K562 (cell line): ENCODE measurements around the gene PKDREJ. TPM values are rescaled to one million over a fixed set of nuclear protein-coding genes. Genes with fewer than 3 reads are reported as not detected.

Experiments used
- ATAC-seq: fragments of 200-7000 bp; cut with Tn5 transposase; 3 replicates; pipeline ENCODE4 v1.9.1; 2020; ENCODE audit warnings: moderate library complexity
- BruUV-seq: library from RNA; stranded (reverse); fragments of 400-500 nt; replicated peaks from 2 replicates; lab custom pipeline; 2021; lab: Mats Ljungman, UMichigan
- CTCF ChIA-PET: fragments of 300-600 bp; formaldehyde crosslinking; extraction: SDS; loops from one replicate; lab custom pipeline; 2021; ENCODE audit warnings: low intra/inter-chr PET ratio; lab: Yijun Ruan, JAX
- POLR2A ChIA-PET: fragments of 300-600, 350-650 bp; sonication (Branson Sonifier 250); formaldehyde crosslinking; extraction: SDS; loops from one replicate; lab custom pipeline; 2021; ENCODE audit warnings: antibody characterized with exemption, inconsistent platforms; lab: Yijun Ruan, JAX
- DNase-seq, 4 experiments: peaks; one replicate each; pipeline versions ENCODE4 v3.0.0 to v3.0.0-alpha.2; 2011 to 2018; ENCODE audit warnings: low spot score in 3 of 4, mixed read lengths in 3 of 4; ENCODE audit errors: extremely low read depth in 1 of 4
- FAIRE-seq: peaks from 2 replicates; lab custom pipeline; 2011; peaks lifted over from hg19 to GRCh38; lab: Jason Lieb, UNC
- H2AFZ ChIP-seq: 2 replicates; pipeline ENCODE4 v1.6.0; 2011; ENCODE audit warnings: low read depth, low read length, control low read depth, inconsistent platforms
- H3K27ac ChIP-seq: fragments of 200-600 bp; 3 replicates; pipeline ENCODE4 v1.8.0; 2011; ENCODE audit warnings: low read depth, mild to moderate bottlenecking, control low read depth, inconsistent platforms, low read length, moderate library complexity, mixed read lengths; ENCODE audit errors: extremely low read depth
- H3K27me3 ChIP-seq, 2 experiments: fragments of 300-600 bp in 1 of 2; 2 replicates in 1 of 2; 3 replicates in 1 of 2; pipeline versions ENCODE4 v1.6.0 to v1.8.0; 2011; ENCODE audit warnings: inconsistent platforms in 2 of 2, low read length in 2 of 2, mild to moderate bottlenecking in 1 of 2, mixed read lengths in 1 of 2, moderate library complexity in 1 of 2; ENCODE audit not compliant: control insufficient read depth in 2 of 2, insufficient read depth in 2 of 2
- H3K36me3 ChIP-seq: fragments of 300-600 bp; 3 replicates; pipeline ENCODE4 v1.8.0; 2011; ENCODE audit warnings: mild to moderate bottlenecking, low read length, inconsistent platforms; ENCODE audit not compliant: control insufficient read depth, insufficient read depth
- H3K4me1 ChIP-seq, 2 experiments: fragments of 200-600 bp in 1 of 2; replicated peaks in 1 of 2; 2 replicates in 1 of 2; 3 replicates in 1 of 2; pipeline versions ENCODE4 v1.5.1 to v1.8.0; 2011; ENCODE audit warnings: inconsistent platforms in 2 of 2, low read length in 2 of 2, mild to moderate bottlenecking in 1 of 2, mixed read lengths in 1 of 2, moderate library complexity in 1 of 2; ENCODE audit not compliant: control insufficient read depth in 2 of 2, insufficient read depth in 2 of 2
- H3K4me2 ChIP-seq: 2 replicates; pipeline ENCODE4 v1.6.1; 2011; ENCODE audit warnings: low read length, control low read depth, inconsistent platforms, mixed read lengths; ENCODE audit not compliant: insufficient read depth
- H3K4me3 ChIP-seq: fragments of 200-600 bp; sonication (generic), shearing (Covaris generic); 2 replicates; pipeline ENCODE4 v1.5.1; 2016; ENCODE audit warnings: control low read depth, inconsistent platforms
- H3K79me2 ChIP-seq: fragments of 200-600 bp; 3 replicates; pipeline ENCODE4 v1.8.0; 2011; ENCODE audit warnings: low read length, inconsistent platforms; ENCODE audit not compliant: control insufficient read depth, insufficient read depth
- H3K9ac ChIP-seq, 2 experiments: 2 replicates each; pipeline versions ENCODE4 v1.6.0 to v1.6.1; 2011; ENCODE audit warnings: low read depth in 2 of 2, low read length in 2 of 2, control low read depth in 1 of 2, inconsistent platforms in 1 of 2, mild to moderate bottlenecking in 1 of 2, mixed read lengths in 1 of 2; ENCODE audit not compliant: insufficient read depth in 1 of 2
- H3K9me1 ChIP-seq: one replicate; pipeline ENCODE4 v1.6.0; 2011; ENCODE audit warnings: inconsistent platforms, mild to moderate bottlenecking, low read length, moderate library complexity; ENCODE audit not compliant: control insufficient read depth, insufficient read depth
- H3K9me3 ChIP-seq: replicated peaks from 2 replicates; pipeline ENCODE4 v1.5.1; 2011; ENCODE audit warnings: low read depth, low read length, inconsistent platforms; ENCODE audit not compliant: control insufficient read depth, insufficient read depth
- H4K20me1 ChIP-seq: replicated peaks from 2 replicates; pipeline ENCODE4 v1.6.1; 2011; ENCODE audit warnings: low read length, inconsistent platforms, mixed read lengths; ENCODE audit not compliant: control insufficient read depth, insufficient read depth
- DNMT1 ChIP-seq: fragments of 450-650 bp; IDR thresholded peaks from 2 replicates; pipeline ENCODE4 v1.6.1; 2016; ENCODE audit warnings: antibody characterized with exemption, mild to moderate bottlenecking
- SRSF7 ChIP-seq: fragments of 200-400 bp; formaldehyde crosslinking; optimal IDR thresholded peaks from 2 replicates; pipeline ENCODE3; 2017; ENCODE audit warnings: mild to moderate bottlenecking, low read depth, low read length
- TRIM28 ChIP-seq: fragments of 450-650 bp; IDR thresholded peaks from 2 replicates; pipeline ENCODE4 v1.6.1; 2017
- ZBTB8A ChIP-seq: fragments of 450-650 bp; IDR thresholded peaks from 2 replicates; pipeline ENCODE4 v1.6.1; 2018; ENCODE audit warnings: mild to moderate bottlenecking, moderate library complexity; ENCODE audit not compliant: partially characterized antibody
- ZFP36 ChIP-seq: fragments of 150-350 bp; IDR thresholded peaks from 2 replicates; pipeline ENCODE4 v1.6.1; 2018; ENCODE audit warnings: low read length, low read depth; ENCODE audit not compliant: partially characterized antibody
- ZNF589 ChIP-seq: fragments of 200-800 bp; sonication (Bioruptor generic); IDR thresholded peaks from 2 replicates; pipeline ENCODE4 v1.6.1; 2016; ENCODE audit warnings: low read depth, missing genetic modification characterization, missing compliant biosample characterization
- WGBS: fragments of 100-300 bp; shearing (Covaris generic); methylation state at CpG from one replicate; pipeline ENCODE4 v1.1.6; 2016; ENCODE audit warnings: low coverage, mixed read lengths; ENCODE audit not compliant: insufficient coverage; ENCODE audit errors: missing lambda C conversion rate; 5-methylcytosine and 5-hydroxymethylcytosine counted together
- in situ Hi-C: fragments of 300-500 bp; cut with MboI; formaldehyde crosslinking; loops from 4 replicates; pipeline ENCODE4 v1.15.0; 2018; ENCODE audit warnings: inconsistent platforms, mixed read lengths
- intact Hi-C: fragments of 100-400 bp; cut with micrococcal nuclease; formaldehyde crosslinking; loops from 2 replicates; pipeline ENCODE4 v1.14.2; 2022
- polyA plus RNA-seq, 8 experiments: library from polyadenylated mRNA; depleted of rRNA in 4 of 8; stranded (reverse) in 5 of 8; unstranded in 3 of 8; fragments of >200 nt; fragmentation: Nextera tagmentation in 2 of 8; fragmentation: Illumina TruSeq in 1 of 8; extraction: Ambion mirVana in 2 of 8; extraction: Trizol in 1 of 8; gene quantifications; 2 replicates each; pipeline versions ENCODE4 v1.2.1 to v1.2.3, GENCODE V29; 2011 to 2014; ENCODE audit warnings: inconsistent platforms in 1 of 8, missing spikeins in 1 of 8
- total RNA-seq, 7 experiments: library from RNA; depleted of rRNA in 6 of 7; stranded (reverse); fragments of >200 nt in 6 of 7; fragmentation: Illumina TruSeq in 2 of 7; extraction: Trizol in 2 of 7; gene quantifications; 2 replicates each; pipeline versions ENCODE4 v1.2.1 to v1.2.3, GENCODE V29; 2011 to 2021; ENCODE audit warnings: low replicate concordance in 1 of 7

Gene PKDREJ
- total and polyA plus RNA-seq, 9 of the 15 experiments (the other 6 are each of a cell fraction or from before 2014, with no cell fraction given), result 0.03 TPM; not detected in 8

- in situ Hi-C loops, result no loop called here
Observed at GRCh38 chr22:46212195-46212594, 50.9 kb downstream of the PKDREJ start.

GRCh38 chr22:46209262-46209661 lies 53.9 kb downstream of the PKDREJ start:
- ChIA-PET POLR2A (no interaction called here), CTCF (no interaction called here)
- peak; percentile 39; the same call in 1 of the 2 replicates for TF ChIP-seq TRIM28
- no peak for TF ChIP-seq ZNF589
- TF ChIP-seq DNMT1, result no peak
- H3K4me2 ChIP-seq, result no peak overlapping the region
- H3K9me1 ChIP-seq, result no peaks in the 10 kb centered on the region
- H2AFZ ChIP-seq, result no peak overlapping the region
- FAIRE-seq (no peak), DNase-seq (no peak), ATAC-seq (no peak)
- no peaks in the 10 kb centered on the region for H3K36me3 ChIP-seq
- H3K9ac ChIP-seq, result no peak overlapping the region
- no peak overlapping the region for H3K27ac ChIP-seq
- no peaks in the 10 kb centered on the region for H3K9me3 ChIP-seq
- no peaks in the 10 kb centered on the region for H3K4me1 ChIP-seq
- H3K27me3 ChIP-seq, result no peaks in the 10 kb centered on the region
- 83% methylated on average over 1 of the region's 1 CpG for WGBS
- H4K20me1 ChIP-seq, result no peaks in the 10 kb centered on the region
- intact Hi-C loops (no loop called here), in situ Hi-C loops (no loop called here)
- no TSS peak for BruUV-seq
- H3K79me2 ChIP-seq, result no peaks in the 10 kb centered on the region
- no peak overlapping the region for H3K4me3 ChIP-seq

More at GRCh38 chr22:46212195-46212594, 50.9 kb downstream of the PKDREJ start:
- ATAC-seq (no peak), FAIRE-seq (no peak), DNase-seq (no peak)
- Histone ChIP-seq H3K4me2 (no peak overlapping the region), H3K4me3 (no peak overlapping the region), H2AFZ (no peak overlapping the region), H3K9me1 (no peaks in the 10 kb centered on the region), H3K4me1 (no peaks in the 10 kb centered on the region), H3K27me3 (no peaks in the 10 kb centered on the region), H3K9me3 (no peaks in the 10 kb centered on the region), H3K27ac (no peak overlapping the region), H3K79me2 (no peaks in the 10 kb centered on the region), H3K36me3 (no peaks in the 10 kb centered on the region), H3K9ac (no peak overlapping the region), H4K20me1 (no peaks in the 10 kb centered on the region)
- no TSS peak for BruUV-seq
- WGBS, result 25% methylated on average over 4 of the region's 4 CpGs
- POLR2A ChIA-PET, result no interaction called here
- TF ChIP-seq SRSF7 (no peak), ZBTB8A (no peak), ZFP36 (no peak)
- CTCF ChIA-PET, result no interaction called here
- intact Hi-C loops, result no loop called here

Other genes with a start within 250 kb of the PKDREJ start
- 2.8 and 5.3 TPM in 2 replicates for gene PPARA, start 112.8 kb downstream of the PKDREJ start, total RNA-seq (2014; rRNA removed)
- 3.4 and 4.3 TPM in 2 replicates for gene PPARA, start 112.8 kb downstream of the PKDREJ start, total RNA-seq (2014; rRNA removed; fragmentation: Illumina TruSeq; extraction: Trizol)
- gene PPARA, start 112.8 kb downstream of the PKDREJ start, total RNA-seq (2015; rRNA removed; fragmentation: Illumina TruSeq; extraction: Trizol), result 2.1 and 2.6 TPM in 2 replicates
- gene PPARA, start 112.8 kb downstream of the PKDREJ start, total RNA-seq (2021), result 4.1 and 5.9 TPM in 2 replicates
- gene PPARA, start 112.8 kb downstream of the PKDREJ start, polyA plus RNA-seq (2011; rRNA removed), result 5.0 and 8.2 TPM in 2 replicates
- gene PPARA, start 112.8 kb downstream of the PKDREJ start, polyA plus RNA-seq (2014; fragmentation: Illumina TruSeq; extraction: Trizol), result 2.7 and 3.5 TPM in 2 replicates
- gene PPARA, start 112.8 kb downstream of the PKDREJ start, polyA plus RNA-seq (2014; fragmentation: Nextera tagmentation; extraction: Ambion mirVana), result under 1 TPM; 0.64 to 0.87 TPM
- 2.1 and 4.0 TPM in 2 replicates for gene PPARA, start 112.8 kb downstream of the PKDREJ start, polyA plus RNA-seq (2014; rRNA removed)
- gene CDPF1, start 13.1 kb downstream of the PKDREJ start, total RNA-seq (2014; rRNA removed), result 14.5 and 18.8 TPM in 2 replicates
- gene CDPF1, start 13.1 kb downstream of the PKDREJ start, total RNA-seq (2014; rRNA removed; fragmentation: Illumina TruSeq; extraction: Trizol), result 4.6 and 4.9 TPM in 2 replicates
- gene CDPF1, start 13.1 kb downstream of the PKDREJ start, total RNA-seq (2015; rRNA removed; fragmentation: Illumina TruSeq; extraction: Trizol), result 6.1 and 7.0 TPM in 2 replicates
- 10.2 and 11.1 TPM in 2 replicates for gene CDPF1, start 13.1 kb downstream of the PKDREJ start, total RNA-seq (2021)
- gene CDPF1, start 13.1 kb downstream of the PKDREJ start, polyA plus RNA-seq (2011; rRNA removed), result 9.1 and 13.4 TPM in 2 replicates
- 10.6 and 11.5 TPM in 2 replicates for gene CDPF1, start 13.1 kb downstream of the PKDREJ start, polyA plus RNA-seq (2014; fragmentation: Illumina TruSeq; extraction: Trizol)
- 1 to 10 TPM in 1 of 2 experiments, under 1 TPM in 1; 0.84 to 3.2 TPM for gene CDPF1, start 13.1 kb downstream of the PKDREJ start, polyA plus RNA-seq (2014; fragmentation: Nextera tagmentation; extraction: Ambion mirVana)
- 19.2 and 19.5 TPM in 2 replicates for gene CDPF1, start 13.1 kb downstream of the PKDREJ start, polyA plus RNA-seq (2014; rRNA removed)
- gene TTC38, start 4.7 kb upstream of the PKDREJ start, total RNA-seq (2014; rRNA removed), result 18.1 and 27.6 TPM in 2 replicates
- 12.5 and 14.4 TPM in 2 replicates for gene TTC38, start 4.7 kb upstream of the PKDREJ start, total RNA-seq (2014; rRNA removed; fragmentation: Illumina TruSeq; extraction: Trizol)
- gene TTC38, start 4.7 kb upstream of the PKDREJ start, total RNA-seq (2015; rRNA removed; fragmentation: Illumina TruSeq; extraction: Trizol), result 18.2 and 22.2 TPM in 2 replicates
- gene TTC38, start 4.7 kb upstream of the PKDREJ start, total RNA-seq (2021), result 23.0 and 28.4 TPM in 2 replicates
- 21.4 and 38.9 TPM in 2 replicates for gene TTC38, start 4.7 kb upstream of the PKDREJ start, polyA plus RNA-seq (2011; rRNA removed)
- gene TTC38, start 4.7 kb upstream of the PKDREJ start, polyA plus RNA-seq (2014; fragmentation: Illumina TruSeq; extraction: Trizol), result 16.9 and 17.9 TPM in 2 replicates
- gene TTC38, start 4.7 kb upstream of the PKDREJ start, polyA plus RNA-seq (2014; fragmentation: Nextera tagmentation; extraction: Ambion mirVana), result 1 to 10 TPM in 1 of 2 experiments, under 1 TPM in 1; 0.84 to 2.5 TPM
- 13.9 and 20.3 TPM in 2 replicates for gene TTC38, start 4.7 kb upstream of the PKDREJ start, polyA plus RNA-seq (2014; rRNA removed)
- gene GTSE1, start 33.5 kb upstream of the PKDREJ start, total RNA-seq (2014; rRNA removed), result 12.6 and 15.1 TPM in 2 replicates
- 7.8 and 8.6 TPM in 2 replicates for gene GTSE1, start 33.5 kb upstream of the PKDREJ start, total RNA-seq (2014; rRNA removed; fragmentation: Illumina TruSeq; extraction: Trizol)
- 12.8 and 14.8 TPM in 2 replicates for gene GTSE1, start 33.5 kb upstream of the PKDREJ start, total RNA-seq (2015; rRNA removed; fragmentation: Illumina TruSeq; extraction: Trizol)
- gene GTSE1, start 33.5 kb upstream of the PKDREJ start, total RNA-seq (2021), result 20.5 and 22.5 TPM in 2 replicates
- 12.9 and 13.9 TPM in 2 replicates for gene GTSE1, start 33.5 kb upstream of the PKDREJ start, polyA plus RNA-seq (2011; rRNA removed)
- gene GTSE1, start 33.5 kb upstream of the PKDREJ start, polyA plus RNA-seq (2014; fragmentation: Illumina TruSeq; extraction: Trizol), result 17.2 and 18.0 TPM in 2 replicates
- 1 to 10 TPM; 2.5 to 3.5 TPM for gene GTSE1, start 33.5 kb upstream of the PKDREJ start, polyA plus RNA-seq (2014; fragmentation: Nextera tagmentation; extraction: Ambion mirVana)
- 16.6 and 19.6 TPM in 2 replicates for gene GTSE1, start 33.5 kb upstream of the PKDREJ start, polyA plus RNA-seq (2014; rRNA removed)
- gene TRMU, start 72.4 kb upstream of the PKDREJ start, total RNA-seq (2014; rRNA removed), result 47.2 and 52.2 TPM in 2 replicates
- 28.6 and 28.8 TPM in 2 replicates for gene TRMU, start 72.4 kb upstream of the PKDREJ start, total RNA-seq (2014; rRNA removed; fragmentation: Illumina TruSeq; extraction: Trizol)
- gene TRMU, start 72.4 kb upstream of the PKDREJ start, total RNA-seq (2015; rRNA removed; fragmentation: Illumina TruSeq; extraction: Trizol), result 38.2 and 38.7 TPM in 2 replicates
- gene TRMU, start 72.4 kb upstream of the PKDREJ start, total RNA-seq (2021), result 46.0 and 47.2 TPM in 2 replicates
- 35.3 and 36.7 TPM in 2 replicates for gene TRMU, start 72.4 kb upstream of the PKDREJ start, polyA plus RNA-seq (2011; rRNA removed)
- gene TRMU, start 72.4 kb upstream of the PKDREJ start, polyA plus RNA-seq (2014; fragmentation: Illumina TruSeq; extraction: Trizol), result 33.3 and 36.3 TPM in 2 replicates
- gene TRMU, start 72.4 kb upstream of the PKDREJ start, polyA plus RNA-seq (2014; fragmentation: Nextera tagmentation; extraction: Ambion mirVana), result 1 to 10 TPM; 2.3 to 3.7 TPM
- 49.9 and 54.1 TPM in 2 replicates for gene TRMU, start 72.4 kb upstream of the PKDREJ start, polyA plus RNA-seq (2014; rRNA removed)